ENCODE data around the gene OSBPL6.

OSBPL6 gene

GRCh38 chr2:178251151-178251955, 57.0 kb downstream of the OSBPL6 start:
- TF ChIP-seq CTCF (IDR thresholded peaks at IDR 0.05; ENCODE audit: low read depth, low read length, missing control alignments): no peak
- no peak for DNase-seq
- Histone ChIP-seq H3K4me3 (ENCODE audit: low read depth, low read length) (no peak overlapping the region), H3K27ac (no peak overlapping the region), H3K36me3 (replicated peaks) (no peaks in the 10 kb centered on the region), H3K27me3 (replicated peaks) (no peaks in the 10 kb centered on the region)
- in situ Hi-C loops (cut with HindIII; ENCODE audit: low pct_ligation_motif_present, low sequenced_read_pairs): no loop called here

GRCh38 chr2:178256382-178257042, 62.2 kb downstream of the OSBPL6 start:
- Histone ChIP-seq H3K27me3 (replicated peaks) (no peaks in the 10 kb centered on the region), H3K27ac (no peak overlapping the region), H3K4me3 (ENCODE audit: low read depth, low read length) (no peak overlapping the region), H3K36me3 (replicated peaks) (no peaks in the 10 kb centered on the region)
- DNase-seq: no peak
- no peak for TF ChIP-seq CTCF (IDR thresholded peaks at IDR 0.05; ENCODE audit: low read depth, low read length, missing control alignments)
- in situ Hi-C loops (cut with HindIII; ENCODE audit: low pct_ligation_motif_present, low sequenced_read_pairs): no loop called here

- Histone ChIP-seq H3K27me3 (replicated peaks) (no peaks in the 10 kb centered on the region), H3K36me3 (replicated peaks) (no peaks in the 10 kb centered on the region), H3K4me3 (ENCODE audit: low read depth, low read length) (no peak overlapping the region), H3K27ac (no peak overlapping the region)
- DNase-seq: no peak
- in situ Hi-C loops (cut with HindIII; ENCODE audit: low pct_ligation_motif_present, low sequenced_read_pairs): no loop called here
- TF ChIP-seq CTCF (IDR thresholded peaks at IDR 0.05; ENCODE audit: low read depth, low read length, missing control alignments): no peak
Measured at GRCh38 chr2:178257127-178257526, 62.8 kb downstream of the OSBPL6 start.

GRCh38 chr2:178258916-178259315, 64.6 kb downstream of the OSBPL6 start:
- H3K27me3 ChIP-seq (replicated peaks): no peaks in the 10 kb centered on the region
- H3K4me3 ChIP-seq (ENCODE audit: low read depth, low read length): no peak overlapping the region
- H3K36me3 ChIP-seq (replicated peaks): no peaks in the 10 kb centered on the region
- in situ Hi-C loops (cut with HindIII; ENCODE audit: low pct_ligation_motif_present, low sequenced_read_pairs): no loop called here
- H3K27ac ChIP-seq: no peak overlapping the region
- no peak for TF ChIP-seq CTCF (IDR thresholded peaks at IDR 0.05; ENCODE audit: low read depth, low read length, missing control alignments)
- DNase-seq: no peak

- Histone ChIP-seq H3K27ac (no peak overlapping the region), H3K27me3 (replicated peaks) (no peaks in the 10 kb centered on the region), H3K4me3 (ENCODE audit: low read depth, low read length) (no peak overlapping the region), H3K36me3 (replicated peaks) (no peaks in the 10 kb centered on the region)
- no peak for DNase-seq
- in situ Hi-C loops (cut with HindIII; ENCODE audit: low pct_ligation_motif_present, low sequenced_read_pairs): no loop called here
- no peak for TF ChIP-seq CTCF (IDR thresholded peaks at IDR 0.05; ENCODE audit: low read depth, low read length, missing control alignments)
Measured at GRCh38 chr2:178263159-178263860, 69.0 kb downstream of the OSBPL6 start.

All from brain microvascular endothelial cell (primary cell).